HL-60 (cell line): Measurements from ENCODE around the gene SPNS3.

ENCODE experiments used
- CTCF ChIP-seq: IDR thresholded peaks from one replicate; pipeline ENCODE4 v1.5.1; 2011; ENCODE audit warnings: low read length, control low read depth, inconsistent platforms; ENCODE audit not compliant: insufficient read depth
- POLR2AphosphoS5 ChIP-seq: IDR thresholded peaks from 2 replicates; pipeline ENCODE4 v1.6.1; 2012; ENCODE audit warnings: low read depth
- SPI1 ChIP-seq: IDR thresholded peaks from 2 replicates; pipeline ENCODE4 v1.6.1; 2012; ENCODE audit warnings: low read depth, mild to moderate bottlenecking, borderline replicate concordance

GRCh38 chr17:4514206-4514605 lies 80.5 kb downstream of the SPNS3 start:
- TF ChIP-seq CTCF (no peak), POLR2AphosphoS5 (no peak), SPI1 (no peak)
